GM20000 (cell line): ENCODE measurements around the gene DCC.

Experiments
- DNase-seq: peaks from one replicate; pipeline ENCODE4 v3.0.0; 2012; ENCODE audit warnings: low spot score
- TF ChIP-seq, protein P1 (sequence below): IDR thresholded peaks from 2 replicates; pipeline ENCODE4 v1.5.1; 2012; ENCODE audit warnings: mild to moderate bottlenecking, control low read depth; ENCODE audit errors: extremely low read depth, missing control alignments

Gene DCC

DNA sequence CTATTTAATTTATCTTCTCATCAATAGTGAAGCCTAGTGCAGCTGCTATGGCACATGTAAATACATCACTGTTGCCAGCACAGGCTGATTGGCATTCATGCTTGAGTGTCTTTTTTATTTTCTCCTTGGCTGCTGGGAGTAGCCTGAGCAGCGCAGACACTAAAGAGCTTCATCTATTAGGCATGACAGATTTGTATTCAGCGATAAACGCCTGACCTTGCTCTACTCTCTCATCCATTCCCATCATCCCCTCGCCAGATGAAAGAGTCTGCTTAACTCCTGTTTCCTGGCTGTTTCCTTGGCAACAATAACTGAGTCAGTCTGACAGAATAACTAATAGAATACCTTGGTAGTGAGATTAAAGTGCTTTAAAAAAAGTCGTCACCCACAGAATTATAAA, 753.6 kb downstream of the DCC start:
- DNase-seq: no peak

DNA sequence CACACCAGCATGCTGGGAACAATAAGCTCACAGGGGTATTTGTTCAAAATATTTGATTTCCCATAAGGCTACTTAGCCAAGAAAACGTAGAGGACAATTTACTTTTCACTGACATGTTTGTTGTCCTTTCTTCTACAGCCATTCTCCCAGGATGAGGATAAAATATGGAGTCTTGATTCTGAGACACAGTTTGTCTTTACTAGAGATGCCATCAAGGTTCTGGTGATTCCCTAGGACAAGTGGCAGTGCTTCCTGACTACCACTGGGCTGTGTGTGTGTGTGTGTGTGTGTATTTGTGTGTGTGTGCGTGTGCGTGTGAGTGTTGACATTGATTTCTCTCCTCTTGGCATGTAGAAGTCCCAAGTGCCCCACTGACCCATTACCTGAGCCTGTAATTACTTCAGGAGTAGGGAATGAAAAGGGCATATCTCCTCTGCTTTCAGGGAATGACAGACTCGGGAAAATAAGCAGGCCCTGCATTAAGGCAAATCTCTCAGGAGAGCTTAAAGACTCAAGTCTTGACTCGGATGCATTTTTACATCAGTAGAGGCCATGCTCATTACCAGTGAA, 761.6 kb downstream of the DCC start:
- DNase-seq: no peak
- TF ChIP-seq, protein P1, sequence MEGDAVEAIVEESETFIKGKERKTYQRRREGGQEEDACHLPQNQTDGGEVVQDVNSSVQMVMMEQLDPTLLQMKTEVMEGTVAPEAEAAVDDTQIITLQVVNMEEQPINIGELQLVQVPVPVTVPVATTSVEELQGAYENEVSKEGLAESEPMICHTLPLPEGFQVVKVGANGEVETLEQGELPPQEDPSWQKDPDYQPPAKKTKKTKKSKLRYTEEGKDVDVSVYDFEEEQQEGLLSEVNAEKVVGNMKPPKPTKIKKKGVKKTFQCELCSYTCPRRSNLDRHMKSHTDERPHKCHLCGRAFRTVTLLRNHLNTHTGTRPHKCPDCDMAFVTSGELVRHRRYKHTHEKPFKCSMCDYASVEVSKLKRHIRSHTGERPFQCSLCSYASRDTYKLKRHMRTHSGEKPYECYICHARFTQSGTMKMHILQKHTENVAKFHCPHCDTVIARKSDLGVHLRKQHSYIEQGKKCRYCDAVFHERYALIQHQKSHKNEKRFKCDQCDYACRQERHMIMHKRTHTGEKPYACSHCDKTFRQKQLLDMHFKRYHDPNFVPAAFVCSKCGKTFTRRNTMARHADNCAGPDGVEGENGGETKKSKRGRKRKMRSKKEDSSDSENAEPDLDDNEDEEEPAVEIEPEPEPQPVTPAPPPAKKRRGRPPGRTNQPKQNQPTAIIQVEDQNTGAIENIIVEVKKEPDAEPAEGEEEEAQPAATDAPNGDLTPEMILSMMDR: no peak

More for the DNA sequence above, 753.6 kb downstream of the DCC start:
- TF ChIP-seq, protein P1: no peak

DNA sequence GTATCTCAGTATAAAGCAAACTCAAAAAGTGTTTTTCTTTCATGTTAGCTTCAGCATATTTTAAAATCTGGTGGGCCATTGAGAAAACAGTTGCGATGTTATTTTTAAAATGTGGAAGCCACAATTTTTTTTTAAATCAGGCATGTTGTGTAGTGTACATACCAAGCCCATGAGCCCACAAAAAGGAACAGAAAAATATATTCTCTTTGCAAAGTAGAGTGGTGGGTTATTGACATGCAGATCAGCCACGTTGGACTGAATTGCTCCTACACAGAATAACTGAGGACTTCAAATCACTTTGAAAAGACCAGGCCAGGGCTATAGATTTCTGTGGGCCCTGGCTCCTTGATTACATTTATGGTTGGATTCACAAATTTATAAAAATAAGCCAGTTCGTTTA, 774.4 kb downstream of the DCC start:
- DNase-seq: no peak

DNA sequence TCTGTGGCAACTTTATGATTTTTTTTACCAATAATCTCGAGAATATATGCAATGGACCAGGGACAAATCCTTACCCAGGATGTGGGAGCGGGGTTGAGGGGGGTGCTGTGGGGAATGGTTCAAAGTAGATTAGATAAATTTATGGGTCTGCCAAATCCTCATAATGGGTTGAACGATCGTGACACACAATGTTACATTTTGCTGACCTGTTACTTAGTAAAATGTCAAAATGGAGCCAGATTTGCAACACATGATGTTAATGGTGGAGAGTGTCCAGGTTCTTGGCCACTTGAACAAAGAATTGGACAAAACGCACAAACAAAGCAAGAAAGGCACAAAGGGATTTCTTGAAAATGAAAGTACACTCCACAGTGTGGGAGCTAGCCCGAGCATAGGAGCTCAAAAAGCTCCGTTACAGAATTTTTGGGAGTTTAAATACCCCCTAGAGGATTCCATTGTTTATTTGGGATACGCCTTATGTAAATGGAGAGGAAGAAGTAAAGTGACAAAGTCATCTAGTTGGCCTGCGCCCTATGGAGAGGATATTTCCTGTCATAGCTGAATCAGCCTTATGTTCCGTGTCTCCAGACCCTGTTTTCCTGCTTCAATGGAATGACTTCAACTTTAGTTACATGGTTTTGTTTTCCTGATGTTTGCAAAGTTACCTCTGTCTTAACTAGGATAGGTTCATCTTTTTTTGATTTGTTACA, 776.0 kb downstream of the DCC start:
- no peak for DNase-seq
- TF ChIP-seq, protein P1: no peak

More for the DNA sequence above, 774.4 kb downstream of the DCC start:
- TF ChIP-seq, protein P1: no peak

DNA sequence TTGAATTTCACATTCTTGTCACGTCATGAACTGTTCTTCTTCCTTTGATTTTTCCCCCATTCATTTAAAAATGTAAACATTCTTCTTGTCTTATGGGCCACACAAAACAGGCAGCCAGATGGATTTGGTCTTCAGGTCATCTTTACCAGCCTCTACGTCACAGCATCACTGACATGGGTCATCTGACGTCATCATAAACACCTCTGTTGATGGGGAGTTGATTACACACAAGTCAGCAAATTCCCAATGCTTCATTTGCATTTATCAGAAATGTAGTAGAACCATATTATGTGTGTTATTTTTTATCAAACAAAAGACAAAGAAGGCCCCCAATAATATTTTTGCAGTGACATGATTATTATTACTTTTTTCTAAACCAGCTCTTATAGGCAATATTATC, 777.9 kb downstream of the DCC start:
- TF ChIP-seq, protein P1: no peak
- no peak for DNase-seq

DNA sequence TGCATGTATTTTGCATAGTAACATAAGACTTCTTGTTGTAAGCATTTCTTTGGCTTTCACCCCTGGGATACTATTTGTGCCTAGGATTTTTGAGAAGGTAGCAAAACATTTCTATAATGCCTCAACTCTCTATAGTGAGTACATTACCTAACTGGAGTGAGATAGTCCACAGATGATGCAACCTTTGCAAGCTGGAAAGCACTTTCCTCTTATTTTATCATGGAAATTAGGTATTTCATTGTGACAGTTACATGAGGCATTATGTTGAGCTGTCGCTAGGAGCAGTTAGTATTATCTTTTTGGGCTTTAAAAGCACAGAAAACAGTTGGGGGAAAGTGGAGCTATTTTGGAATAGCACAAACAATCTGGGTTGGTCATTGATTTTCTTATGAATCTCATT, 786.2 kb downstream of the DCC start:
- TF ChIP-seq, protein P1: no peak
- no peak for DNase-seq

DNA sequence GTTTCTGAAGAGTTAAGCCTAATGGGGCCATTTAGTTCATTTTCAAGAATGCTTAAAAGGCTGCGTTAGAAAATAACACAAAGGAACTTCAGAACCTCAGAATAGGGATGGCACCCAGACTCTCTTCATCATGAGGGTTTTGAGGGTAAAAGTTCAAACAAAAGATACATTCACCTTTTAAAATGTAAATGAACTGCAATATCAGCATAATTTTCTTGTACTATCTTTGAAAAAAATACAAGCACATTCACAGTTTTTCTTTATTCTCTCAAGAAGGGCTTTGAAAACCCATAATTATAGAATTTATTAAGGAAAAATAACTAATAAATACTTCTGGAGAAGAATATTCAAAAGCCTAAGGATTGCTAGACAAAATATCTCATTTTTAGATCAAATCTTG, 791.0 kb downstream of the DCC start:
- TF ChIP-seq, protein P1: no peak
- no peak for DNase-seq
